Measurements from ENCODE around the gene GIT2.

GIT2 gene

DNA sequence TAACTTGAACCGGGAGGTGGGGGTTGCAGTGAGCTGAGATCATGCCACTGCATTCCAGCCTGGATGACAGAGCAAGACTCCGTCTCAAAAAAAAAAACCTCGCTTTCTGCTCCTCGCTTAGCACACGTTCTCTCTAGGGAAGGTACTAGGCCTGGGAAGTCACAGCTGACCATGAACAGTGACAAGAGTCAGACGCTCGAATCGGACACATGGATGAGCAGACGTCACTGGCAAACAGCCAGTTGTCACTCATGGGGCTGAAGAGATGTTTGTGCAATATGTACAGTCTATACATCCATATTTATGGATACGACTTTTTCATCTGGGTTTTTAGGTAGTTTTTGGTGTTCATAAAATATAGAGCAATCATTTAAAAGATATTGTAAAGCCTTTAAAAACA is 76.7 kb downstream of the GIT2 start:
- H3K4me1 ChIP-seq (ENCODE audit: control insufficient read depth, insufficient read depth, low read depth, low read length) = no peaks in the 10 kb centered on the region
- H3K9me3 ChIP-seq (ENCODE audit: control insufficient read depth, low read length) = no peaks in the 10 kb centered on the region
- H3K27ac ChIP-seq (ENCODE audit: low read length, poor library complexity, severe bottlenecking) = no peak overlapping the region
- no peaks in the 10 kb centered on the region for H3K27me3 ChIP-seq (ENCODE audit: control insufficient read depth in 1 of 2, insufficient read depth in 1 of 2, low read length in 2 of 2)
- H2BK12ac ChIP-seq (ENCODE audit: low read length in 2 of 2) = no peak overlapping the region
- no peak overlapping the region for H3K14ac ChIP-seq (ENCODE audit: low read length in 2 of 2)
- H4K8ac ChIP-seq (ENCODE audit: low read length) = no peak overlapping the region
- no peak overlapping the region for H3K18ac ChIP-seq (ENCODE audit: low read depth in 1 of 2, low read length in 2 of 2)
- H2BK15ac ChIP-seq (ENCODE audit: low read depth, poor library complexity, severe bottlenecking) = no peak overlapping the region
- H3K36me3 ChIP-seq (ENCODE audit: control insufficient read depth in 1 of 2, insufficient read depth in 2 of 2, low read depth in 1 of 2, low read length in 2 of 2) = peaks cover 53 to 75% of the 10 kb centered on the region in 2 experiments
- H3K23ac ChIP-seq (ENCODE audit: low read length in 2 of 2) = no peak overlapping the region
- 88% methylated on average over 8 of the region's 10 CpGs for WGBS
- H2BK5ac ChIP-seq (ENCODE audit: low read depth, low read length, poor library complexity, severe bottlenecking) = no peak overlapping the region
- no peak overlapping the region for H3K4me2 ChIP-seq (ENCODE audit: low read length, poor library complexity, severe bottlenecking)
- H3K4ac ChIP-seq (ENCODE audit: low read depth in 1 of 2, low read length in 2 of 2) = no peak overlapping the region
- no peak overlapping the region for H3K9ac ChIP-seq (ENCODE audit: low read length)
- H2AFZ ChIP-seq (ENCODE audit: low read depth, low read length) = no peak overlapping the region
- no peak for DNase-seq
- H2BK120ac ChIP-seq (ENCODE audit: low read depth, low read length) = no peak overlapping the region
- no peak overlapping the region for H4K91ac ChIP-seq (ENCODE audit: low read length)
- H3K4me3 ChIP-seq (ENCODE audit: insufficient read depth in 1 of 2, low read depth in 1 of 2, low read length in 2 of 2) = no peak overlapping the region
- no peak overlapping the region for H2AK5ac ChIP-seq (ENCODE audit: low read length, severe bottlenecking)
- H3K79me1 ChIP-seq (replicated peaks; ENCODE audit: low read length, poor library complexity, severe bottlenecking) = no peaks in the 10 kb centered on the region

DNA sequence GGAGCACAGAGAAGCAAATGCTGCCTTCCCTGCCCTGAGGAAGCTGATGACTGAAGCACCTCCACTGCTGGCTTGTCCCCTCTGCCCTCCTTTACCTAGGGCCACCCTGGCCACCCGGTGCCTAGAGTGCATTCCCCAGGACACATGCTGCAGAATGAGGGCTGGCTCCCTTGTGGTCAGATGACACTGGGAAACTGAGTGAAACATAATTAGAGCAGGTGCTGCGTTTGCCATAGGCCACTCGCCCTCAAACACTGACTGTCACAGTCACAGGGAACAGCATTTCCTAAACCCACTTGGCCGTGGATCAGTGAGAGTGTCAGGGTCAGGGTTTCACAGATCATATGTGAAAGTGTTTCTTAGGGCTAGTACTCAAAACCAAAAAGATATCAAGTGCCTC is 80.1 kb downstream of the GIT2 start:
- no peak overlapping the region for H3K9ac ChIP-seq (ENCODE audit: low read length)
- 95% methylated on average over 4 of the region's 4 CpGs for WGBS
- no peak for DNase-seq
- no peak overlapping the region for H3K4me2 ChIP-seq (ENCODE audit: low read length, poor library complexity, severe bottlenecking)
- no peak overlapping the region for H2BK120ac ChIP-seq (ENCODE audit: low read depth, low read length)
- H3K4me3 ChIP-seq (ENCODE audit: insufficient read depth in 1 of 2, low read depth in 1 of 2, low read length in 2 of 2) = no peak overlapping the region
- H3K4ac ChIP-seq (ENCODE audit: low read depth in 1 of 2, low read length in 2 of 2) = no peak overlapping the region
- no peak overlapping the region for H2BK12ac ChIP-seq (ENCODE audit: low read length in 2 of 2)
- H4K8ac ChIP-seq (ENCODE audit: low read length) = no peak overlapping the region
- peaks cover 2% of the 10 kb centered on the region for H3K79me1 ChIP-seq (replicated peaks; ENCODE audit: low read length, poor library complexity, severe bottlenecking)
- no peak overlapping the region for H3K27ac ChIP-seq (ENCODE audit: low read length, poor library complexity, severe bottlenecking)
- no peaks in the 10 kb centered on the region for H3K4me1 ChIP-seq (ENCODE audit: control insufficient read depth, insufficient read depth, low read depth, low read length)
- H2BK5ac ChIP-seq (ENCODE audit: low read depth, low read length, poor library complexity, severe bottlenecking) = no peak overlapping the region
- no peaks in the 10 kb centered on the region for H3K9me3 ChIP-seq (ENCODE audit: control insufficient read depth, low read length)
- H2BK15ac ChIP-seq (ENCODE audit: low read depth, poor library complexity, severe bottlenecking) = no peak overlapping the region
- H4K91ac ChIP-seq (ENCODE audit: low read length) = no peak overlapping the region
- no peaks in the 10 kb centered on the region for H3K27me3 ChIP-seq (ENCODE audit: control insufficient read depth in 1 of 2, insufficient read depth in 1 of 2, low read length in 2 of 2)
- no peak overlapping the region for H2AK5ac ChIP-seq (ENCODE audit: low read length, severe bottlenecking)
- H3K36me3 ChIP-seq (ENCODE audit: control insufficient read depth in 1 of 2, insufficient read depth in 2 of 2, low read depth in 1 of 2, low read length in 2 of 2) = peaks cover 56 to 92% of the 10 kb centered on the region in 2 experiments
- H3K23ac ChIP-seq (ENCODE audit: low read length in 2 of 2) = no peak overlapping the region
- no peak overlapping the region for H3K14ac ChIP-seq (ENCODE audit: low read length in 2 of 2)
- H2AFZ ChIP-seq (ENCODE audit: low read depth, low read length) = no peak overlapping the region
- H3K18ac ChIP-seq (ENCODE audit: low read depth in 1 of 2, low read length in 2 of 2) = no peak overlapping the region

DNA sequence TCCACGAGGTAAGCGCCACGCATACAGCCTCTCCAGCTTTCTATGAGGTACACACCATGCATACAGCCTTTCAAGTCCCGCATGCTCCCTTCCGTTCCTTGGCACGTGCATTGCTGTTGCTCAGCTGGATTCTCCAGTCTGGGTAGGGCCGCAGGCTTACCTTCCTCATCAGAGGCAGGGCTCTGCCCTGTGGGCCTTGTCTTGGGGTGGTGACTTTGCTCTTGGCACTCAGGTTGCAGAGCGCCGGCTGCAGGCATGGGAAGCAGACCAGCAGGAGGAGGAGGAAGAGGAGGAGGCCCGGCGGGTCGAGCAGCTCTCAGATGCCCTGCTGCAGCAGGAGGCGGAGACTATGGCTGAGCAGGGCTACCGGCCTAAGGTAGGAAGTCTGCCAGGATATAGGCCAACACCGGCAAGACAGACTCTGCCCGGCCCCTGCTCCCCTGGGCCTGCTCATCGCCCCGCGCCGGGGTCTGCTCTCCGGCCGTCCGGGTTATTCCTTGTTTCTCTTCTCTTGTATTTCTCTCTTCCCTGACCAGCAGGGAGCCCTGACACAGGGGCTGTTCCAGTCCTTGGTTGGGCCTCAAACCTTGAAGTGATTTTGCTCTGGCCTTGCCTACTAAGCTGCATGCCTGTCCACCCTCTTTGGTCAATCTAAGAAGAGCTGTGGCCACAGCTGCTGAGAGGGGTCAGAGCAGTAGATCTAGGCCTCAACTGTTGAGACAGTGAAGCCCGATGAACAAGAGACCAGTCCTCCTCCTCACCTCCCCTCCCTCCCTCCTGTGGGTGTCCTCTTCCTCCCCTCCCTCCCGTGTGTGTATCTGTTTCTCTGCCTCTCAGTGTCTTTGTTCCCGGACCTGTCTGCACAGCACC is 80.8 kb downstream of the GIT2 start:
- Histone ChIP-seq H2AK5ac (ENCODE audit: low read length, severe bottlenecking) (no peak overlapping the region), H3K36me3 (ENCODE audit: control insufficient read depth in 1 of 2, insufficient read depth in 2 of 2, low read depth in 1 of 2, low read length in 2 of 2) (peaks cover 52 to 92% of the 10 kb centered on the region in 2 experiments), H3K18ac (ENCODE audit: low read depth in 1 of 2, low read length in 2 of 2) (no peak overlapping the region), H2AFZ (ENCODE audit: low read depth, low read length) (no peak overlapping the region), H4K91ac (ENCODE audit: low read length) (no peak overlapping the region), H3K27me3 (ENCODE audit: control insufficient read depth in 1 of 2, insufficient read depth in 1 of 2, low read length in 2 of 2) (no peaks in the 10 kb centered on the region), H3K27ac (ENCODE audit: low read length, poor library complexity, severe bottlenecking) (no peak overlapping the region), H2BK15ac (ENCODE audit: low read depth, poor library complexity, severe bottlenecking) (no peak overlapping the region), H3K9me3 (ENCODE audit: control insufficient read depth, low read length) (no peaks in the 10 kb centered on the region), H3K4me2 (ENCODE audit: low read length, poor library complexity, severe bottlenecking) (no peak overlapping the region), H3K23ac (ENCODE audit: low read length in 2 of 2) (no peak overlapping the region), H3K79me1 (replicated peaks; ENCODE audit: low read length, poor library complexity, severe bottlenecking) (peaks cover 2% of the 10 kb centered on the region), H3K4me3 (ENCODE audit: insufficient read depth in 1 of 2, low read depth in 1 of 2, low read length in 2 of 2) (no peak overlapping the region), H3K14ac (ENCODE audit: low read length in 2 of 2) (no peak overlapping the region), H2BK120ac (ENCODE audit: low read depth, low read length) (no peak overlapping the region), H3K9ac (ENCODE audit: low read length) (no peak overlapping the region), H2BK12ac (ENCODE audit: low read length in 2 of 2) (no peak overlapping the region), H3K4me1 (ENCODE audit: control insufficient read depth, insufficient read depth, low read depth, low read length) (no peaks in the 10 kb centered on the region), H3K4ac (ENCODE audit: low read depth in 1 of 2, low read length in 2 of 2) (no peak overlapping the region), H2BK5ac (ENCODE audit: low read depth, low read length, poor library complexity, severe bottlenecking) (no peak overlapping the region), H4K8ac (ENCODE audit: low read length) (no peak overlapping the region)
- 91% methylated on average over 26 of the region's 26 CpGs for WGBS
- DNase-seq = no peak

DNA sequence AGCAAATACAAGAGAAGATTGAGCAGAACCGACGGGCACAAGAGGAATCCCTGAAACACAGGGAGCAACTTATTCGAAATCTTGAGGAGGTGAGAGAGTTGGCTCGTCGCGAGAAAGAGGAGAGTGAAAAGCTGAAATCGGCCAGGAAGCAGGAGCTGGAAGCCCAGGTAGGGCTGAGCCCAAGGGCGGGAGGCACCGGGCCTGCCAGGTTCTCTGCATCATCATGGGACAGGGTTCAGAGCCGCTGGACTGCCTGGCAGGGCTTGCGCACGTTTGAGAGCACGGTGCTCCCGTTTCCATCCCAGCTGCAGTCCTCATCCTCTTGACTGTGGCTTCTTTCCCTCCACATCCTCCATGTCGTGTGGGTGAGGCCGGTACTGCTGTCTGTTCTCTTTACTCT is 81.7 kb downstream of the GIT2 start:
- Histone ChIP-seq H3K27ac (ENCODE audit: low read length, poor library complexity, severe bottlenecking) (no peak overlapping the region), H4K91ac (ENCODE audit: low read length) (no peak overlapping the region), H2BK12ac (ENCODE audit: low read length in 2 of 2) (no peak overlapping the region), H3K4me3 (ENCODE audit: insufficient read depth in 1 of 2, low read depth in 1 of 2, low read length in 2 of 2) (no peak overlapping the region), H3K23ac (ENCODE audit: low read length in 2 of 2) (peak overlapping the region in 1 of 2 experiments; percentile 24), H3K4ac (ENCODE audit: low read depth in 1 of 2, low read length in 2 of 2) (no peak overlapping the region), H3K18ac (ENCODE audit: low read depth in 1 of 2, low read length in 2 of 2) (no peak overlapping the region), H4K8ac (ENCODE audit: low read length) (no peak overlapping the region), H3K36me3 (ENCODE audit: control insufficient read depth in 1 of 2, insufficient read depth in 2 of 2, low read depth in 1 of 2, low read length in 2 of 2) (peaks cover 54 to 91% of the 10 kb centered on the region in 2 experiments), H3K14ac (ENCODE audit: low read length in 2 of 2) (no peak overlapping the region), H3K4me2 (ENCODE audit: low read length, poor library complexity, severe bottlenecking) (no peak overlapping the region), H3K9me3 (ENCODE audit: control insufficient read depth, low read length) (no peaks in the 10 kb centered on the region), H3K9ac (ENCODE audit: low read length) (no peak overlapping the region), H2AFZ (ENCODE audit: low read depth, low read length) (no peak overlapping the region), H2BK5ac (ENCODE audit: low read depth, low read length, poor library complexity, severe bottlenecking) (no peak overlapping the region), H2AK5ac (ENCODE audit: low read length, severe bottlenecking) (no peak overlapping the region), H3K27me3 (ENCODE audit: control insufficient read depth in 1 of 2, insufficient read depth in 1 of 2, low read length in 2 of 2) (no peaks in the 10 kb centered on the region), H2BK120ac (ENCODE audit: low read depth, low read length) (no peak overlapping the region), H3K4me1 (ENCODE audit: control insufficient read depth, insufficient read depth, low read depth, low read length) (peaks cover 1% of the 10 kb centered on the region), H3K79me1 (replicated peaks; ENCODE audit: low read length, poor library complexity, severe bottlenecking) (peaks cover 2% of the 10 kb centered on the region), H2BK15ac (ENCODE audit: low read depth, poor library complexity, severe bottlenecking) (no peak overlapping the region)
- WGBS = 98% methylated on average over 16 of the region's 16 CpGs
- no peak for DNase-seq
